IPS-NIHi7 (cell line): ENCODE measurements around the gene RAB21.
"Not testable (repeated sequence)": the region's sequence is repeated elsewhere in the genome, so short reads cannot be mapped to it uniquely, and the experiment has no call there.

Experiments
- DNase-seq: peaks from one replicate; pipeline ENCODE4 v3.0.0; 2012; ENCODE audit warnings: mixed read lengths; ENCODE audit errors: extremely low spot score

RAB21 gene

GRCh38 chr12:71749666-71750065 lies 5.0 kb upstream of the RAB21 start:
- DNase-seq = no peak

- DNase-seq = no peak
These were observed 1.8 kb upstream of the RAB21 start for GRCh38 chr12:71752891-71753290.

DNA sequence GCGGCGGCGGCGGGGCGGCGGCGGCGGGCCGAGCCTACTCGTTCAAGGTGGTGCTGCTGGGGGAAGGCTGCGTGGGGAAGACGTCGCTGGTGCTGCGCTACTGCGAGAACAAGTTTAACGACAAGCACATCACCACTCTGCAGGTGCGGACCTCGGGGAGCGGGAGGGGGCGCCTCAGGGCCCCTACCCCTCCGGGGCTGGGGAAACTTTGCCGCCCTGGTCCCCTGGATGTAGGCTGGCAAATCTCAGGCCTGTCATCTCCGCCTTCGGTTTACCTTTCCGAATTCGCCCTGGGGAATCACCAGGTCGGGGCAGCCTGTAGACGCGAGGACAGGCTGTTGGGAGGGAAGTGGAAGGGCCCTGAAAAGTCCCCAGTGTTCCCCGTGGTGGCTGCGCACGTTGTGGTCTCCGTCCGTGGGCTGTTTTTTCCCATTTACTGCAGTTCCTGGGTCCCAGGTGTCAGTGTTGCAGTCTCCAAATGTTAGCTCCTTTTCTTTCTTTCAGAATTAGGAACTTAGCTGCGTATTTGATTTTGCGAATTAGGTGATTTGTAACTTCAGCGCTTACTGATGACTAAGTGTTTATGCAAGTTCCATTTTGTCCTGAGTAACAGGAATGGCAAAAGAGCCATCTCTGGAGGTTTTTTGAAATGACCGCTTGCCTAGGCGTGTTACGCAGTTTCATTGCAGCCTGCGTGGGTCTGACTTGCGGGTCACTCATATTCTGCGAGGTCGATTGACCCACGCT lies 656 bp downstream of the RAB21 start:
- DNase-seq = peak; percentile 28

DNA sequence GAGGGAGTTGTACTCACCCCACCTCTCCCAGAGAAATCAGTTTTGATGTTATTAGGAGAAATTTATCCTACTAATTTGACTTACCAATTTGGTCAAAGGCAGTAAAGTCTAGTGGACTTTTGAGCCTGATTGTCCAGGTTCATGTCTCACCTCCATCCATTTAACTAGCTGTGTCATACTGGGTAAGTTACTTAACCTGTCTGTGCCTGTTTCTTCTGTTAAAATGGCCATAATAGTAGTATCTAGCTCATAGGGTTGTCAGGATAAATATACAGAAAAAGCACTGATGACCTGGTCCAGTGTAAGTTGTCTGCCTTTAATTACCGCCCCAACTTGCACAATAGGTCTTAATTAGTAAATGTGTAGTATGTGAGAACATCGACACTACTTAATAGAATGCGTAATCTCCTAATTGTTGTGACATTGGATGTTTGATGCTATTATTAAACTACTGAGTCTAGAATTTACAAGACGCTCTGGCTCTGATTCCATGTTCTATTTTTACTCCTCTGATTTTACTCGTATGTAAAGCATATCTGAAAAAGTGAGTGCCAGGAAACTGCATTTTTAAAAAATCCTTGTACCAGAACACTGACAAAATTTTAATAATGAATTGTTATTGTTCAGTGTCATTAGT lies 1.5 kb downstream of the RAB21 start:
- no peak for DNase-seq

DNA sequence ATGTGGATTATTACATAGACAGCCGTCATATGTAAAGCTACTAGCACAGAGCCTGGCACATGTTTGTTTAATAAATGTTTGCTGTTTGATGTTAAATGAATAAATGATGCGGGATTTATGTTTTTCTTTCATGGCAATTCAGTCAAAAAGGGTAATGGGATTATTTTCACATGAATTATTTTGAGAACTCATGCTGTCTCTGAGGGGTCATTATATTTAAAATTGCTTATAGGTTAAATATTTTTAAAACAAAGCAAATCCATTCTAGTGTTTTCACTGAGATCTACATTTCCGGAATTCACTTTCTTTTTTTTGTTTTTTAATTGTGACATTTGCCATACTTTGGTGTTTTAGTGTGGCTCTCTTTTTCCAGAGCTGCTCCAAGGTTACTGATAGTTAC lies 5.3 kb downstream of the RAB21 start:
- DNase-seq = no peak

- no peak for DNase-seq
These were observed 5.8 kb downstream of the RAB21 start for GRCh38 chr12:71760471-71760870.

GRCh38 chr12:71761354-71761753 lies 6.7 kb downstream of the RAB21 start:
- DNase-seq = not testable (repeated sequence)

DNA sequence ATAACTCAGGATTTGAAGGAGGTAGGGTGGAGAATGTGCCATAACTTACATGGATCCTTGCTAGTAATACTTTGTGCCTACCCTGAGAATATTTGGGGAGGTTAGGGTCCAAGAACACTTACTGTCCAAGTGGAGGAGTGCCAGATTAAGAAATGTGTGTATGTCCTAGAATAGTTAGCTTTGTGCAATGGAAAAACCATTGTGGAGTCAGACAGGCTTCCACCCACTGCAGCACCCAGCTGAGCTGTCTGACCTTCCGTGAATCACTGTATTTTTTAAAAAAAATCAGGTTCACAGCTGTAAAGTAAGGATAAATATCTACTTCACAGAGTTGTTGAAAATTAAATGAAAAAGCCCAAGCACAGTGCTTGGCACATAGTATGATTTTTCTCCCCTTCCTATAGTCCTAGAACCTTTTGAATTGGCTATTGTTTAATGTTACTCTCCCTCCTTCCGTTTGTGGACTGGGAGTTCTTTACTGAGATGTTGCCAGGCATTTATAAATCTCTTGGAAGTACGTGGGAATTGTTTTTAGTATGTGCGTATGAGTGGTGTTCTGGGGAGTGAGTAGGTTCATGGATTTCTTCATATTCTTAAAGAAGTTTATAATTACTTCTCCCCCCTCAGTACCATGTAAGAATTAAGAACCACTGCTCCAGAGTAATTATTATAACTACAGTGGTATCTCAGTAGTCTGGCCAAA lies 9.2 kb downstream of the RAB21 start:
- no peak for DNase-seq

GRCh38 chr12:71764587-71765321 lies 10.1 kb downstream of the RAB21 start:
- no peak for DNase-seq

DNA sequence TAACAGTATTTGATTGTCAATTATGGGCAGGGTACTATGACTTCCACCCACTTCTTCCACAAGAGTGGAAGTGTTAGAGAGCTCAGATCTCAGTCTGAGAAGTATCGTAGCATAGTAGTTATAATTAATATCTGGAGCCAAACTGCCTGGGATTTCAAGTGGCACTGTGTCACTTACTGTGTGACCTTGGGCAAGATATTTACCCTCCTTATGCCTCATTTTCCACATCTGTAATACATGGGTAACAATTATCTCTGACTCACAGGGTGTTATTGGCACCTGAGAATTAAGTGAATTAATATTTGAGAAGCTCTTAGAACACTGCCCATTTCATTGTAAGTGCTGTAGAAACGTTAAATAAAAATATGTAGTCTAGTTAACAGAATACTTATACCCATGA lies 11.5 kb downstream of the RAB21 start:
- no peak for DNase-seq

- no peak for DNase-seq
These were observed 12.5 kb downstream of the RAB21 start for GRCh38 chr12:71767183-71767582.

DNA sequence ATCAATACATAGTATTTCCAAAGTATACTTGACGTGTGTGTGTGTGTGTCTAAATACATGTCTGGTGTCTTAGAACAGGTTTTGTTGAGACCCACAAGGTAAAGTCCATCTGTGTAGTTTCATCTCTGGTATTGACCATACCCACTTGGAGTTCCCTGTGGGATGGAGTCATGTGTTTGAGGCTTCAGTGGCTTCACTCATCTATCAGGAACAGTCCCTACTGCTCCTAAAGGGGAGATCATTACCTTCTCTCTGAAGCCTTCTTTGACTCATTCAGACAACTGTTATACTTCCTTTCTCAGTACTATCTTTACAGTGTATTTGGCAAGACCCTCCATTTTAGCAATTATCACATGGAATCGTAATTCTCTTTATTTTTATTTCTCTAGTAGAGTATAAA lies 14.2 kb downstream of the RAB21 start:
- DNase-seq = no peak

DNA sequence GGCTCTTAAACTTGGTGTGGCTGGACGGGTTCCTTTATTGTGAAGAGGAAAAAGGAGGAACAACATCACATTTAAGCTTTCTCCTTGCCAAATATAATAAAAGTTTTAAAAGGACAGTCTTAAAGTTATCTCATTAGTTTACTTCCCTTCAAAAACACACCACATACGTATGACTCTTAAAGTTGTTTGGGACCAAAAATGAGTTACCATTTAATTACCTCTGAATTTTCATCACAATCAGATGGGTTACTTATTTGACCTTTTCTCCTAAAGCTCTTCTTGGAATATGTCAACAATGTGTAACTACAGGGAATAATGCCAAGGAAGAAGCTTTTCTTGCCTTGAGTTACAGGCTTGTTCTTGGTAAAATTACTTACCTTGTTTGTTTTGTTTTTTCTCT lies 16.4 kb downstream of the RAB21 start:
- no peak for DNase-seq

- DNase-seq = no peak
These were observed 18.1 kb downstream of the RAB21 start for GRCh38 chr12:71772735-71773134.

GRCh38 chr12:71780237-71780822 lies 25.7 kb downstream of the RAB21 start:
- DNase-seq = peak; percentile 41

- no peak for DNase-seq
These were observed 27.4 kb downstream of the RAB21 start for GRCh38 chr12:71782017-71782416.

- no peak for DNase-seq
These were observed 32.2 kb downstream of the RAB21 start for GRCh38 chr12:71786829-71787228.

DNA sequence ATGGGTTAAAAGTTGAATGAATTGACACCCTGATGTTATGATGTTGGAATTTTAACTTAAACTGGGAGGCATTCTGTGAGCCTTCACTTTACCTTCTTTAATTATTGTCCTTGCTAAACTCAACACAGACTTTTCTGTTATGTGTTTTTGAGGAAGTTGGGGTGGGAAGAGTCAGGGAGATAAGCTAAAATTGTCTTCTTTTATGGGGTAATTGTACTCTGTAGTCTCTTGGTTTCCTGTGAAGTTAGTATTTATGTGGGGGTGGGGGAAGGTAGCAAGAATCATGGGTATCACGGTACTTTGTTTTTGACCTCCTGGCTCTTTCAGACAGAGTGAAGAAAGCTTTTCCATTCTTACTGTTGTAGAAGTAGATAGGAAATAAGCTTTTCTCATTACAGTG lies 32.9 kb downstream of the RAB21 start:
- DNase-seq = no peak

GRCh38 chr12:71790331-71790730 lies 35.7 kb downstream of the RAB21 start:
- no peak for DNase-seq

GRCh38 chr12:71791473-71792150 lies 36.9 kb downstream of the RAB21 start:
- DNase-seq = no peak

- no peak for DNase-seq
These were observed 37.9 kb downstream of the RAB21 start for GRCh38 chr12:71792599-71792998.
